Activated T-cell treated with anti-CD3 and anti-CD28 coated beads, Interleukin-2, amount 50 U/mL, for 1 hour (primary cell): ENCODE data around the gene PAK5.

Experiments used
- DNase-seq: peaks from one replicate; pipeline ENCODE4 v3.0.0-alpha.2; 2020

PAK5 gene

GRCh38 chr20:9572670-9573069 is 266.2 kb downstream of the PAK5 start:
- DNase-seq, result no peak

- no peak for DNase-seq
These were observed 267.1 kb downstream of the PAK5 start for GRCh38 chr20:9571783-9572182.

- no peak for DNase-seq
These were observed 268.3 kb downstream of the PAK5 start for GRCh38 chr20:9570612-9571011.

- no peak for DNase-seq
These were observed 271.9 kb downstream of the PAK5 start for GRCh38 chr20:9566977-9567376.

GRCh38 chr20:9565910-9566550 is 272.8 kb downstream of the PAK5 start:
- DNase-seq, result no peak

- DNase-seq, result no peak
These were observed 281.5 kb downstream of the PAK5 start for GRCh38 chr20:9557411-9557810.

- DNase-seq, result no peak
These were observed 283.1 kb downstream of the PAK5 start for GRCh38 chr20:9555781-9556180.

GRCh38 chr20:9551808-9552550 is 286.9 kb downstream of the PAK5 start:
- DNase-seq, result no peak

- DNase-seq, result no peak
These were observed 288.0 kb downstream of the PAK5 start for GRCh38 chr20:9550871-9551270.

GRCh38 chr20:9550283-9550682 is 288.6 kb downstream of the PAK5 start:
- DNase-seq, result no peak

GRCh38 chr20:9543214-9543613 is 295.7 kb downstream of the PAK5 start:
- DNase-seq, result no peak

GRCh38 chr20:9535449-9535848 is 303.4 kb downstream of the PAK5 start:
- DNase-seq, result no peak

- no peak for DNase-seq
These were observed 304.9 kb downstream of the PAK5 start for GRCh38 chr20:9534025-9534424.

- DNase-seq, result no peak
These were observed 306.6 kb downstream of the PAK5 start for GRCh38 chr20:9532069-9532838.

- no peak for DNase-seq
These were observed 307.3 kb downstream of the PAK5 start for GRCh38 chr20:9531581-9531980.

- DNase-seq, result no peak
These were observed 315.2 kb downstream of the PAK5 start for GRCh38 chr20:9523636-9524035.

GRCh38 chr20:9520086-9520485 is 318.8 kb downstream of the PAK5 start:
- no peak for DNase-seq

- no peak for DNase-seq
These were observed 320.2 kb downstream of the PAK5 start for GRCh38 chr20:9518576-9519175.

GRCh38 chr20:9517297-9518162 is 321.3 kb downstream of the PAK5 start:
- no peak for DNase-seq

- no peak for DNase-seq
These were observed 322.5 kb downstream of the PAK5 start for GRCh38 chr20:9516234-9516871.

GRCh38 chr20:9515741-9516233 is 323.1 kb downstream of the PAK5 start:
- DNase-seq, result no peak

- no peak for DNase-seq
These were observed 323.7 kb downstream of the PAK5 start for GRCh38 chr20:9515214-9515585.
